HepG2 (cell line): Measurements from ENCODE around the gene KHNYN. TPM values are rescaled to one million over a fixed set of nuclear protein-coding genes. Genes with fewer than 3 reads are reported as not detected.

Source experiments
- AKAP8 ChIP-seq: sonication (generic); formaldehyde crosslinking; IDR thresholded peaks from 2 replicates; pipeline ENCODE4 v1.5.1; 2020; ENCODE audit warnings: mild to moderate bottlenecking, missing genetic modification reagents
- CAMTA2 ChIP-seq: sonication (generic); formaldehyde crosslinking; IDR thresholded peaks from 2 replicates; pipeline ENCODE4 v1.4.0; 2020; ENCODE audit warnings: mild to moderate bottlenecking, missing genetic modification reagents, borderline replicate concordance
- CBFB ChIP-seq: sonication (generic); formaldehyde crosslinking; IDR thresholded peaks from 2 replicates; pipeline ENCODE4 v1.4.0; 2020; ENCODE audit warnings: missing genetic modification reagents
- DMAP1 ChIP-seq: IDR thresholded peaks from 2 replicates; pipeline ENCODE4 v1.6.1; 2016
- GTF3A ChIP-seq: sonication (generic); formaldehyde crosslinking; conservative IDR thresholded peaks from 2 replicates; pipeline ENCODE4 v1.4.0; 2020; ENCODE audit warnings: mild to moderate bottlenecking, missing genetic modification reagents
- KIAA2018 ChIP-seq: sonication (generic); formaldehyde crosslinking; IDR thresholded peaks from 2 replicates; pipeline ENCODE4 v1.5.0; 2020; ENCODE audit warnings: mild to moderate bottlenecking, missing genetic modification reagents, borderline replicate concordance
- MXD1 ChIP-seq: sonication (generic); formaldehyde crosslinking; IDR thresholded peaks from 2 replicates; pipeline ENCODE4 v1.4.0; 2020; ENCODE audit warnings: mild to moderate bottlenecking, missing genetic modification reagents
- TMF1 ChIP-seq: sonication (generic); formaldehyde crosslinking; IDR thresholded peaks from 2 replicates; pipeline ENCODE4 v1.8.1; 2022; ENCODE audit warnings: low read depth, missing genetic modification reagents
- U2AF2 ChIP-seq: fragments of 200-400 bp; formaldehyde crosslinking; IDR thresholded peaks from 2 replicates; pipeline ENCODE4 v1.6.1; 2017; ENCODE audit warnings: low read depth, mild to moderate bottlenecking, low read length
- YY1 ChIP-seq: IDR thresholded peaks from 2 replicates; pipeline ENCODE4 v1.6.1; 2011; ENCODE audit warnings: low read length, low read depth, moderate library complexity, mild to moderate bottlenecking; ENCODE audit not compliant: insufficient read depth, insufficient replicate concordance
- ZBTB43 ChIP-seq: sonication (generic); formaldehyde crosslinking; conservative IDR thresholded peaks from 2 replicates; pipeline ENCODE4 v1.4.0; 2020; ENCODE audit warnings: missing genetic modification reagents
- ZFP1 ChIP-seq: IDR thresholded peaks from 2 replicates; pipeline ENCODE4 v1.6.1; 2016
- ZNF264 ChIP-seq: sonication (generic); formaldehyde crosslinking; IDR thresholded peaks from 2 replicates; pipeline ENCODE4 v1.4.0; 2020; ENCODE audit warnings: missing genetic modification reagents
- polyA plus RNA-seq, 8 experiments: library from polyadenylated mRNA; depleted of rRNA in 3 of 8; stranded (reverse) in 7 of 8; unstranded in 1 of 8; fragments of >200 nt; fragmentation: Illumina TruSeq in 4 of 8; extraction: Trizol in 4 of 8; gene quantifications; 2 replicates each; pipeline versions ENCODE4 v1.2.1 to v1.2.3, GENCODE V29; 2011 to 2016; ENCODE audit warnings: low read depth in 4 of 8, missing spikeins in 1 of 8, mixed read lengths in 1 of 8; ENCODE audit not compliant: insufficient read depth in 1 of 8
- total RNA-seq, 5 experiments: library from RNA; depleted of rRNA; stranded (reverse); fragments of >200 nt; fragmentation: Illumina TruSeq; extraction: Trizol; gene quantifications; 2 replicates each; pipeline ENCODE4 v1.2.3, GENCODE V29; 2016; ENCODE audit warnings: low read depth in 1 of 5
- TF ChIP-seq, protein P1 (sequence below): sonication (generic); formaldehyde crosslinking; IDR thresholded peaks from 2 replicates; pipeline ENCODE4 v1.4.0; 2020; ENCODE audit warnings: mild to moderate bottlenecking, missing genetic modification reagents

The KHNYN gene
- total and polyA plus RNA-seq, 2 of the 13 experiments (the other 11 are each of a cell fraction or from before 2014, with no cell fraction given) = 52.8 to 75.7 TPM

GRCh38 chr14:24429395-24430142 lies at the start of gene KHNYN, which contains the start of gene CBLN3 (continued):
- TF ChIP-seq KIAA2018 (CRISPR knock-in tag) (no peak; the same call in 1 of the 2 replicates), DMAP1 (CRISPR knock-in tag) (peak; percentile 81; the same call in 1 of the 2 replicates), GTF3A (CRISPR knock-in tag) (no peak), U2AF2 (peak; percentile 70; the same call in 1 of the 2 replicates), CBFB (peak; percentile 81), ZFP1 (CRISPR knock-in tag) (peak; percentile 66; the same call in 1 of the 2 replicates), AKAP8 (CRISPR knock-in tag) (peak; percentile 53; the same call in 1 of the 2 replicates), MXD1 (CRISPR knock-in tag) (peak; percentile 93), TMF1 (CRISPR knock-in tag) (0 out of 2 replicates have a peak, but pooled peaks have one; percentile 83), YY1 (peak; percentile 42), CAMTA2 (CRISPR knock-in tag) (peak; percentile 89), ZBTB43 (CRISPR knock-in tag) (peak; percentile 62), ZNF264 (CRISPR knock-in tag) (no peak; the same call in 1 of the 2 replicates)
- TF ChIP-seq, protein P1, sequence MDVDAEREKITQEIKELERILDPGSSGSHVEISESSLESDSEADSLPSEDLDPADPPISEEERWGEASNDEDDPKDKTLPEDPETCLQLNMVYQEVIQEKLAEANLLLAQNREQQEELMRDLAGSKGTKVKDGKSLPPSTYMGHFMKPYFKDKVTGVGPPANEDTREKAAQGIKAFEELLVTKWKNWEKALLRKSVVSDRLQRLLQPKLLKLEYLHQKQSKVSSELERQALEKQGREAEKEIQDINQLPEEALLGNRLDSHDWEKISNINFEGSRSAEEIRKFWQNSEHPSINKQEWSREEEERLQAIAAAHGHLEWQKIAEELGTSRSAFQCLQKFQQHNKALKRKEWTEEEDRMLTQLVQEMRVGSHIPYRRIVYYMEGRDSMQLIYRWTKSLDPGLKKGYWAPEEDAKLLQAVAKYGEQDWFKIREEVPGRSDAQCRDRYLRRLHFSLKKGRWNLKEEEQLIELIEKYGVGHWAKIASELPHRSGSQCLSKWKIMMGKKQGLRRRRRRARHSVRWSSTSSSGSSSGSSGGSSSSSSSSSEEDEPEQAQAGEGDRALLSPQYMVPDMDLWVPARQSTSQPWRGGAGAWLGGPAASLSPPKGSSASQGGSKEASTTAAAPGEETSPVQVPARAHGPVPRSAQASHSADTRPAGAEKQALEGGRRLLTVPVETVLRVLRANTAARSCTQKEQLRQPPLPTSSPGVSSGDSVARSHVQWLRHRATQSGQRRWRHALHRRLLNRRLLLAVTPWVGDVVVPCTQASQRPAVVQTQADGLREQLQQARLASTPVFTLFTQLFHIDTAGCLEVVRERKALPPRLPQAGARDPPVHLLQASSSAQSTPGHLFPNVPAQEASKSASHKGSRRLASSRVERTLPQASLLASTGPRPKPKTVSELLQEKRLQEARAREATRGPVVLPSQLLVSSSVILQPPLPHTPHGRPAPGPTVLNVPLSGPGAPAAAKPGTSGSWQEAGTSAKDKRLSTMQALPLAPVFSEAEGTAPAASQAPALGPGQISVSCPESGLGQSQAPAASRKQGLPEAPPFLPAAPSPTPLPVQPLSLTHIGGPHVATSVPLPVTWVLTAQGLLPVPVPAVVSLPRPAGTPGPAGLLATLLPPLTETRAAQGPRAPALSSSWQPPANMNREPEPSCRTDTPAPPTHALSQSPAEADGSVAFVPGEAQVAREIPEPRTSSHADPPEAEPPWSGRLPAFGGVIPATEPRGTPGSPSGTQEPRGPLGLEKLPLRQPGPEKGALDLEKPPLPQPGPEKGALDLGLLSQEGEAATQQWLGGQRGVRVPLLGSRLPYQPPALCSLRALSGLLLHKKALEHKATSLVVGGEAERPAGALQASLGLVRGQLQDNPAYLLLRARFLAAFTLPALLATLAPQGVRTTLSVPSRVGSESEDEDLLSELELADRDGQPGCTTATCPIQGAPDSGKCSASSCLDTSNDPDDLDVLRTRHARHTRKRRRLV (CRISPR knock-in tag) = peak; percentile 89
